Measurements from ENCODE around the gene TIMP2. TPM values are rescaled to one million over a fixed set of nuclear protein-coding genes. Genes with fewer than 3 reads are reported as not detected.
"Not testable (repeated sequence)": the region's sequence is repeated elsewhere in the genome, so short reads cannot be mapped to it uniquely, and the experiment has no call there.

TIMP2 gene
- total and polyA plus RNA-seq, 8 donors, result 22.2 to 128 (median 51.0) TPM

- no peak for FAIRE-seq
- peak; percentile 83 to 95 (median 92) for ATAC-seq
- peak overlapping the region; percentile 48 to 85 (median 66) for H3K27ac ChIP-seq
- DNase-seq, result peak in 4 of 6 donors; percentile 52 to 80 (median 72)
- TF ChIP-seq CTCF (IDR thresholded peaks at IDR 0.05), result no peak
- H3K27me3 ChIP-seq, result no peaks in the 10 kb centered on the region
- H3K36me3 ChIP-seq, result no peaks in the 10 kb centered on the region
- peaks cover 0 to 18% (median 9%) of the 10 kb centered on the region in 3 donors for H3K4me1 ChIP-seq
- WGBS, 2 donors, result 36 to 38% methylated on average over 18 of the region's 18 CpGs
- no peaks in the 10 kb centered on the region for H3K9me3 ChIP-seq
- intact Hi-C loops (cut with DNase I), result no loop called here
- H3K4me3 ChIP-seq, result no peak overlapping the region
Observed at GRCh38 chr17:78947235-78948149, 22.3 kb upstream of the TIMP2 start.

DNA sequence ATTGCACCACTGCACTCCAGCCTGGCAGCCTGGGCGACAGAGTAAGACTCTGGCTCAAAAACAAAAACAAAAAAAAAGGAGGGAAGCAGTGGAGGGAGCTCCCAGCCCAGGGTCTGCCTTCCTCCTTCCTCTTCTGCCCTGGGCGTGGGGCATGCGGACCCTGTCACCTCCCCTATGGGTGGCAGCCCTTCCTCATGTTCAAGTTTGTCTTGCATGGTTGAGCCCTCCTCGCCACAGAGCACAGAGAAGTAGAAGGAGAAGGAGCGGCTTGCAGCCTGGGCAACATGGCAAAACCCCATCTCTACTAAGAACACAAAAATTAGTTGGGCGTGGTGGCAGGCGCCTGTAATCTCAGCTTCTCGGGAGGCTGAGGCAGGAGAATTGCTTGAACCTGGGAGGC lies 21.4 kb upstream of the TIMP2 start:
- peaks cover 0 to 18% (median 9%) of the 10 kb centered on the region in 3 donors for H3K4me1 ChIP-seq
- FAIRE-seq, result no peak
- H3K27me3 ChIP-seq, result no peaks in the 10 kb centered on the region
- 89 to 92% methylated on average over 8 of the region's 8 CpGs for WGBS, 2 donors
- ATAC-seq, result no peak
- H3K9me3 ChIP-seq, result no peaks in the 10 kb centered on the region
- no peaks in the 10 kb centered on the region for H3K36me3 ChIP-seq
- no peak for TF ChIP-seq CTCF (IDR thresholded peaks at IDR 0.05)
- H3K4me3 ChIP-seq, result no peak overlapping the region
- peak overlapping the region in 3 of 4 donors; percentile 48 to 85 (median 82) for H3K27ac ChIP-seq
- intact Hi-C loops (cut with DNase I), result no loop called here
- no peak for DNase-seq

DNA sequence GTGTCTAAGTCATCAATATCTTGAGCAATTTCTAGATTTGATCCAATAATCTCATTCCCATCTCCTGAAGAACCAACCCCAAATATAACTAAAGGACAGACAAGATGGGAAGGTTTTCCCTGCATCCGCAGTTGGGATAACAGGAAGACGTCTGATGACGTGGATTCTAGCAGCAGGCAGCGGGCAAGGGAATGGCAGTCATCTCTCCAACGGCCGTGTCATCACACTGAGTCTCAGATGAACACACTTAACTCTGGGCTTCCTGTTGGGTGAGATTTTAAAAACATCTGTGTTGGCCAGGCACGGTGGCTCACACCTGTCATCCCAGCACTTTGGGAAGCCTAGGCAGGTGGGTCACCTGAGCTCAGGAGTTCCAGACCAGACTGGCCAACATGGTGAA lies 20.9 kb upstream of the TIMP2 start:
- WGBS, 2 donors, result 93 to 94% methylated on average over 7 of the region's 7 CpGs
- Histone ChIP-seq H3K9me3 (no peaks in the 10 kb centered on the region), H3K27me3 (no peaks in the 10 kb centered on the region), H3K27ac (no peak overlapping the region), H3K36me3 (no peaks in the 10 kb centered on the region), H3K4me3 (no peak overlapping the region), H3K4me1 (peaks cover 0 to 18% (median 9%) of the 10 kb centered on the region in 3 donors)
- no peak for DNase-seq
- intact Hi-C loops (cut with DNase I), result no loop called here
- no peak for FAIRE-seq
- no peak for ATAC-seq
- TF ChIP-seq CTCF (IDR thresholded peaks at IDR 0.05), result no peak

- ATAC-seq; H3K9me3 ChIP-seq; H3K27ac ChIP-seq; DNase-seq; H3K27me3 ChIP-seq; FAIRE-seq; H3K36me3 ChIP-seq; H3K4me3 ChIP-seq; intact Hi-C loops (cut with DNase I): not testable (repeated sequence)
- 92 to 96% methylated on average over 12 of the region's 12 CpGs for WGBS, 2 donors
- H3K4me1 ChIP-seq, result peaks cover 0 to 18% (median 9%) of the 10 kb centered on the region in 3 donors
Observed at GRCh38 chr17:78945455-78945854, 20.3 kb upstream of the TIMP2 start.

DNA sequence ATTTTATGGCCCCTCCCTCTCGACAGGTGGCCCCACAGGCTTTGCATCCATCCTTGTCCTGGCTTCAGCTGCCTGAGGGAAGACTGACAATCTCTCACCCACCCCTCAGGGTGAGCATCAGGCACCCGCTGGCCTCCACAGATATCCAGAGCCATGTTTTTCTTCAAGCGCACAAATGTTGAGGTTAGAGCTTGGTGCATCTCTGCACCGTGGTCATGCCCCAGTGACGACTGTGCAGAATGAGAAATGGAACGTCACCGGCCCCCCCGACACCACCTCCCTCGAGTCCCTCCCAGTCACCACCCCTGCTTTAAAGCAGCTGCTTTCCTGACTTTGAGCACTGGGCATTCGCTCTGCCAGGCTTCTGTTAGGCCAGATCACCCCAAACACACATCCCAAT lies 19.8 kb upstream of the TIMP2 start:
- no peaks in the 10 kb centered on the region for H3K36me3 ChIP-seq
- WGBS, 2 donors, result 79 to 90% methylated on average over 10 of the region's 10 CpGs
- ATAC-seq, result no peak
- no peak for FAIRE-seq
- no peaks in the 10 kb centered on the region for H3K27me3 ChIP-seq
- H3K4me3 ChIP-seq, result no peak overlapping the region
- TF ChIP-seq CTCF (IDR thresholded peaks at IDR 0.05), result no peak
- H3K4me1 ChIP-seq, result peaks cover 0 to 18% (median 9%) of the 10 kb centered on the region in 3 donors
- H3K27ac ChIP-seq, result no peak overlapping the region
- no peak for DNase-seq
- intact Hi-C loops (cut with DNase I), result no loop called here
- H3K9me3 ChIP-seq, result no peaks in the 10 kb centered on the region
